Islet of Langerhans (tissue), 1 donor: ENCODE measurements around the gene KLHL3.

ENCODE experiments used
- FAIRE-seq: peaks from one replicate; lab custom pipeline; 2011; peaks lifted over from hg19 to GRCh38; lab: Jason Lieb, UNC

The KLHL3 gene

DNA sequence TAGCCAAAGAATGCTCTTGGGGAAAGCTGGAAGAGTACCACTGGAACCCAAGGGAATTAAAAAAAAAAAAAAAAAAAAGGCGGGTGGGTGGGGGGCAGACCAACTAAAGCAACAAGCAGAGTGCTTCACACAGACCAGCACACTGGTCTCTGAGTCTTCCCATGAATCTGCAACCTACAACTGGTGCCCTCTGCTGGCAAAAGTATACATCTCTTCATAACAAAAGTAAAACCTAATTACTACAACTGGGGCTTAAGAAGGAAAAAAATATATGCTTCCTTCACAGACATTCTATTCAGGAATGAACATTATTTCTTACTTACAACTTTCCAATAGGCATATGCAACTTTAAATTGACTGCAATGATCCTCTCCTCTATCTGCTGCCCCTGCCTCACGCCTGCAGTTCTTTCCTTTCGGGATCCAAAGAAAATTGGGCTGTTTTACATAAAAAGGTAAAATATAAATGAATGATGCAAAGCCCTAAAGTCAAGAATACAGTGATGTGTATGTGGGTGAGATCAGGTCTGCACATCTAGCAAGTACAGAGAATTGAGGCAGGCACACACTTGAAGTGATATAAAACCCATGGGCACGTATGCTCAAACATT lies 7.2 kb upstream of the KLHL3 start:
- peak; percentile 55 for FAIRE-seq

DNA sequence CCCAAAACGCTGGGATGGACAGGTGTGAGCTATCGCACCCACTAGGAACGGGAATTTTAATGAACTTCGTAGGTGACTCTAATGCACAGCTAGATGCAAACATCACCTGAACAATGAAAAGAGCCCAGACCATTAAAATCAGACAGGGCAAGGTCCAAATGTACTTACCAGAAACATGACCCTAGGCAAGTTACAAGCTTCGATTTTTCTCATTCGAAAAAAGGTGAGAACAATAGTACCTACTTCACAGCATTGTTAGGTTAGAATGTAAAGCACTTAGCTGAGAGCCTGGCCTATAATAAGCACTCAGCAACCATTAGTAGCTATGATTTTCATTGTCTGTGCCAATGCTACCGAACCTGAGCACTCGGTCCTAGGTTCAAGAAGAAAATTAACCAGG lies 5.8 kb upstream of the KLHL3 start:
- FAIRE-seq: no peak

GRCh38 chr5:137739737-137740136 lies 3.8 kb upstream of the KLHL3 start:
- FAIRE-seq: no peak

GRCh38 chr5:137738947-137739346 lies 3.1 kb upstream of the KLHL3 start:
- no peak for FAIRE-seq

- FAIRE-seq: no peak
Measured at GRCh38 chr5:137737349-137738131, 1.7 kb upstream of the KLHL3 start.

GRCh38 chr5:137736496-137736895 lies 607 bp upstream of the KLHL3 start:
- FAIRE-seq: no peak

- FAIRE-seq: no peak
Measured at GRCh38 chr5:137734962-137735554, 831 bp downstream of the KLHL3 start.

DNA sequence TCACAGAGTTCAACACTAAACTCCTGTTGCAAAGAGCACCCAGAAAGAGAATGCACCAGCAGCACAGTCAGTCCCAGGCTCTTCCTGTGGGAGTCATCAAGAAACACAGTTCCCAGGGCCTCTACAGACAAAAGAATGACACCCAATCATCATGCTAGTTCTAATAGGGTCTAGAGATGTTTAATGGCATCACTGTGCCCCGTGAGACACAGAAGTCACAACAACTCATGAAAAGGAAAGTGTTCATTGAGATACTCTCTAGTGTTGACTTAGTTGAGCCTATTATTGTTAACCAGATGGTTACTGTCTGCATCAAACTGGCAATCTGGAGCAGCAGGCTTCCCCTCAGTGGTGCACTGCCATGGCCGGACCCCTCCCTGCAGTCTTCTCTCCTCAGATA lies 1.6 kb downstream of the KLHL3 start:
- no peak for FAIRE-seq

DNA sequence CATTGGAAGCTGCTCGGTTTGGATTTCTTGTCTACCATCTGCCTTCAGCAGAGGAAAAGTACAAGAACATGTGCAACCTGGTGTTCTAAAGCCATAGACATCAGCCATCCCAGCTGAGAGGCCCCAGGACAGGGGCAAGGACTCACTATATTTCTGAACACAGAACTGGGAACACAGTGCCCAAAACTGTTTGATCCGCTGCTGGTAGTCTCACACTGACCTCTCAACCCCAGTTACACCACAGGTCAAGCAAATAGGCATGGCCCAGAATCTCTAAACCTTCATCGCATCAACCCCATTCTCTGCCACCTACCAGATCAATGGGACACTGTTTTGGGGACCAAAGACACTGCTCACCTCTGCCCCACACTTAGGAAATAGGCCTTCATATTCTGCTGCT lies 2.0 kb downstream of the KLHL3 start:
- FAIRE-seq: no peak

DNA sequence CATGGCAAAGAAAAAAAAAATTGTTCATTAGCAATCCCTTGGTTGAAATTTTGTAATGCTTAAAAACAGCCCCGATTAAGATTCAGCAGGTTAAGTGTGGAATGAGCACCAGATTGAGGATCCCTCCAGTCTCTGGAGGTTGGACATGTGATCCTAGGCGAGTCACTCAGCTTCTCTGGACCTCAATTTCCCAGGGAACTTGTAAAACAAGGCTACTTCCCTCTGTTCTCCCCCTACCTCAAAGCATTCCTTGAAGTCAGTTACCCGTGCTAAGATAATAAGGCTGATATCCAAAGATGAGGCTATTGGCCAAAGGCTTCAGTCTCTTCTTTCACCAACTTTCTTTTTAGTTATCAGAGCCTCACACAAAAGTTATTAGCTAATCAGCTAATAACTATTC lies 2.9 kb downstream of the KLHL3 start:
- no peak for FAIRE-seq

DNA sequence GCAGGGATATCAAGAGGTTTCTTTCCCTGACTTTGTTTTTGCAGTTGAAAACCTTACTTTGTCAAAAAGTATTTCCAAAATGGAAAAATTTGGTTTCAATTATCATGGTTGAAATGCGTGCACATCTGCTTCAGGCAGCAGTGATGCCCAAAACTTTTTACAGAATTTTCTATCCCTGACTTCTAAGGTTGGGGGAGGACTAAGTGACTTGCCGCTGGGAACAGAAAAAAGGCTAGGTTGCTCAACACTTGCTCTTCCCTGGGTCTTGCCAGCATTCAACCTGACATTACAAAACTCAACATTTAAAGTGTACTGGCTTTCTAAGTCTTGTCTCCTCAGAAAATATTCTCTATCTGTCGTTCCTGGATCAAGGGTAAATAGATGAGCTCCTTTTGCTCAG lies 4.7 kb downstream of the KLHL3 start:
- FAIRE-seq: no peak

DNA sequence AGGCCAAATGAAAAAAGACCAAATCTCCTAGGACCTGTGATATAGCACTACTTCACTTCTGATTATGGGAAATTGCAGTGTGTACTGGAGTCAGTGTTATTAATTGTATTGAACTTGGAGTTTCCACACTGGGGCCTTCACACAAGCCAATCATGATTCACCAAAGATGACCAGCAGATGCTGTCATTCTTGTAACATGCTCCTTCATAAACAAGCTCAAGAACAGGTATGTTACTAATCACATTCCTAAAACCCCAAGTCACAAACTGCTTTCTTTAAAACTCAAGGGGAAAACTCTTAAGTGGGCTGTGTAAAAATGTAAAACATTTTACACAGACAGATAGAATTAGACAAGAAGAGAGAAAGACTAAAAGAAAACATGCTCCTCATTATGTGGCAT lies 5.6 kb downstream of the KLHL3 start:
- no peak for FAIRE-seq

DNA sequence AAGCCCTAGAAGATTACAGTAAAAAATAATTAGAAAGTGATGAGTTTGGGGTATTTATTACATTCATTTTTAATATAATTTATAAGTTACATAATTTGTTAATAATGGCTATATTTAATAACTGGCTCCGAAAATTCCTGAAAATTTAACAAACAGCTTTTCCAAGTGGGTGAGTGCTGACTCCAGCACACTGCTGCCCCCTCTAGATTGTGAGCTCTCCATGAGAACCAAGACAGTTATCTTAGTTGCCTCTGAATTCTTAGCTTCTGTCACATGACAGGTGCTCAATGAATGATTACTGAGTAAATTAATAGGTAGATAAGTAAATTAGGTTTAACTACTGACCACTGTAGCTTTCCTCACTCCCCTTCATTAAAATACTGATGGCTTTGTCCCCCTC lies 7.8 kb downstream of the KLHL3 start:
- no peak for FAIRE-seq

- FAIRE-seq: no peak
Measured at GRCh38 chr5:137727623-137728022, 8.3 kb downstream of the KLHL3 start.

GRCh38 chr5:137724251-137724650 lies 11.6 kb downstream of the KLHL3 start:
- FAIRE-seq: no peak

- peak; percentile 93 for FAIRE-seq
Measured at GRCh38 chr5:137718611-137719010, 17.3 kb downstream of the KLHL3 start.

DNA sequence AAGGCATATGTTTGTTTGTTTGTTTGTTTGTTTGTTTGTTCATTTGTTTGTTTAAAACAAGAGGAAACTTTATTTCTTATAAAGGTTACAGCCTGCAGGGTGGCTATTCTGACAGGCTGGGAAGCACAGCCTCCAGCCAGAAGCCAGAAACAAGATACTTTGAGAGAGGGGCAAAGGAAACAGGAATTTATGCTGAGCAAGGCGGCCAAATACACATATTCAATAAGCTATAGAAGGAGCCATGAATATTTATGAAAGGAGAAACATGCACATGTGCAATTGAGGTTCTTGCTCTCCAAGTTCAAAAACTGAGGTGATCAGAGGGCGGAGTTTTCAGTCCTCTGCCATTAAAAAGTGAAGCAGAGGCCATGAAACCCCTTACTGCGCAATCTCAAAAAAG lies 19.6 kb downstream of the KLHL3 start:
- no peak for FAIRE-seq

DNA sequence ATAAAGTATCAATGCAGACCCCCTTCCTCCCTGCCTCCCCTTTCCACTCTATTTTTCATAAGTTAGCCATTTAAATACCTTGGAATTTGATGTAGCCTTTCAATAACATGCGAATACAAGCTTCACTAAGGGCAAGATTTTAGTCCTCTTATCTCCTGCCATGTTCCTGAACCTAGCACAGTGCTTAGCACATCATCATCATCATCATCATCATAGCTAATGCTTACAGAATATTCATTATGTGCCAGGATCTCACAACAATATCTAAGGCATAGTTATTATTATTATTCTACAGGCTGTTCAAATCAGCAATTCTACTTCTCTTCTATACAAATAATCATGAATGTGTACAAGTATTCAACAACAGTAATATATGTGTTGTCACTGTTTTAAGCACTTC lies 20.4 kb downstream of the KLHL3 start:
- no peak for FAIRE-seq

GRCh38 chr5:137714946-137715345 lies 20.9 kb downstream of the KLHL3 start:
- no peak for FAIRE-seq

- no peak for FAIRE-seq
Measured at GRCh38 chr5:137714494-137714893, 21.4 kb downstream of the KLHL3 start.

DNA sequence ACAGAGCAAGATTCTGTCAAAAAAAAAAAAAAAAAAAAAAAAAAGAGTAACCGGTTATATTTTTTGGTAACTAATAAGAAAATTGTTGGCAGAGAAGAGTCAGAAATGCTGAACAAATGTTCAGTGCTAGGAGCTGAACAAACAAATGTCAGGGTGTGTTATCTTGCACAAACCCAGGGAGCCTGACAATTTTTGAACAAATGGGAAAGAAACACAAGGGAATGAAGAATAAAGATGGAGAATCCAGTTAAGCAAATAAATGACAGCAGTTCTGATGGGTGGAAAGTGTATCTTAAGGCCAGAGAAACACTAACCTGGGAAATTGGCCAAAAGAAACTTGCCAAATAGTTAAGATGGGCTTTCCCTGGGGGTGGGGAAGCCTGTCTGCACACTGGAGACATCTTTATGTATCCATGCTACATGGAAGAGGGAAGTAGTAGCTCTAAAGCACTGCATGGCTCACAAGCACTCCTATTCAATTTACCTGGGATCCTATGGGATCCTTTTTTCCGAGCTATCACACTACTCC lies 23.7 kb downstream of the KLHL3 start:
- FAIRE-seq: no peak

DNA sequence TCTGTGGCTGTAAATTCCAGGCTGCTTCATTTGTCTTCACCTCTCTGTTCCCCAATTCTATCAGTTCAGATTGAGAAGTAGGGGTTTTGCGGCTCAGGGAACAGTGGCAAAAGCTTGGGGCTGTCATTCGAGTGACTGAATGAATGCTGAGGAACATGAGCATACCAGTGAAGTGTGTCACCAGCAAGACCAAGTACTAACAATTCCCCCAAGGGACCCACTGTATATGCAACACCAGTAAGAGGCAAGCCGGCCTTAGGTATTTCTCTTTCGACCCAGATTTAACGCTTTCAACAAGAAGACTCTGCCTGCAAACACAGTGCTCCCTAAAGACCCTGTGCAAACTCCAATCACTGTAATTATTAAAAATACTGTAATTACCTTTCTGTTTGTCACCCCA lies 25.8 kb downstream of the KLHL3 start:
- FAIRE-seq: no peak

DNA sequence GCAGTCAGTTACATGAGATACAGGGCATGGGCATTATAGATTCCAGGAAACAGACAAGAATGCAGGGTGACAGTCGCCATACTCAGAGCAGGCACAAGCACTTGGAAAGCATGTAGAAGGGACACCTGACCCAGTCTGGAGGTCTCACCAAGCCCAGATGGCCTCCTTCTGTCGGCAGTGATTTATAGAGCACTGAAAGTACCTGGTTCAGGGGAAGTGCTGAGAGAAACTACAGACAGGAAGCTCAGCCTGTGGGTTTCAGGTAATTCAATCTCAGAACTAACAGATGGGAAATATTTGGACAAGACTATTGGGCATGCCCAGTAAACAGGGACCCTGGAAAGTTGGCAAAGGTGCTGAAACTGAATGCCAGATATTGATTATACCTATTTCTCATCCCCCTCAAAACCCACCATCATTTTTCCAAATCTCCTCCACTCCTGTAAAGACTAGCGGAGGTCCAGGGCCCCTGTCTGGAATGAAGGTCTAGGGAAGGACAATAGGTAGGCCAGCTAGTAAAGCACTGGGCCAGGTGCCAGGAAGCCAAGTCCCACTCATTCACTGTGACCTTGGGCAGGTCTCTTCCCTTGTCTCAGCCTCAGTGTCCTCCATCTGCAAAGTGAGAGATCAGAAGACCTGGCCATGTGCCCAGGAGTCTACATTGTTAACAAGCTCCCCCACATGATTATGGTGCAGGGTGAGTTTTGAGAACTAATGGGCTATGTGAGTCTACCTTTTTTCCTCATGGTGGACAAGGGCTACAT lies 26.9 kb downstream of the KLHL3 start:
- no peak for FAIRE-seq
